Upper lobe of left lung (tissue), 6 donors: ENCODE results near the gene ZFR2. TPM values are rescaled to one million over a fixed set of nuclear protein-coding genes. Genes with fewer than 3 reads are reported as not detected.

ENCODE experiments used
- ATAC-seq, 2 donors: fragments of 200-7000 bp; cut with Tn5 transposase; one replicate each; pipeline ENCODE4 v1.9.1; 2022; ENCODE audit warnings: mild to moderate bottlenecking in 2 of 2, moderate library complexity in 2 of 2; ENCODE audit not compliant: low FRiP score in 2 of 2
- DNase-seq, 2 donors: peaks; one replicate each; pipeline ENCODE4 v3.0.0-alpha.2; 2019 to 2020
- H3K27ac ChIP-seq, 4 donors: fragments of 200-600 bp; sonication (generic); one replicate each; pipeline ENCODE4 v1.5.1; 2016 to 2019
- H3K27me3 ChIP-seq, 4 donors: fragments of 200-600 bp; sonication (generic); one replicate each; pipeline ENCODE4 v1.5.1; 2017 to 2019
- H3K36me3 ChIP-seq, 4 donors: fragments of 200-600 bp; sonication (generic); one replicate each; pipeline ENCODE4 v1.5.1; 2016 to 2019
- H3K4me1 ChIP-seq, 4 donors: fragments of 200-600 bp; sonication (generic); one replicate each; pipeline ENCODE4 v1.5.1; 2018 to 2019
- H3K4me3 ChIP-seq, 4 donors: fragments of 200-600 bp; sonication (generic); one replicate each; pipeline ENCODE4 v1.5.1; 2017 to 2019; ENCODE audit warnings: mild to moderate bottlenecking in 2 of 4, moderate library complexity in 1 of 4
- H3K9me3 ChIP-seq, 4 donors: fragments of 200-600 bp; sonication (generic); one replicate each; pipeline ENCODE4 v1.5.1; 2018 to 2019
- CTCF ChIP-seq, 6 experiments: fragments of 450-650 bp in 4 of 6; fragments of 200-600 bp in 2 of 6; sonication (generic) in 2 of 6; IDR thresholded peaks; one replicate each; pipeline ENCODE4 v1.5.1; 2016 to 2019; ENCODE audit warnings: antibody characterized with exemption in 6 of 6
- EP300 ChIP-seq, 4 donors: sonication (generic); formaldehyde crosslinking; IDR thresholded peaks; one replicate each; pipeline ENCODE4 v1.5.1; 2017; ENCODE audit warnings: antibody characterized with exemption in 4 of 4, control low read depth in 2 of 4
- POLR2A ChIP-seq, 4 donors: fragments of 450-650 bp; IDR thresholded peaks; one replicate each; pipeline ENCODE4 v1.5.1; 2016 to 2017; ENCODE audit warnings: antibody characterized with exemption in 4 of 4, mild to moderate bottlenecking in 2 of 4
- POLR2AphosphoS5 ChIP-seq, 2 donors: sonication (generic); formaldehyde crosslinking; IDR thresholded peaks; one replicate each; pipeline ENCODE4 v1.5.1; 2017; ENCODE audit warnings: antibody characterized with exemption in 2 of 2
- WGBS, 2 donors: methylation state at CpG; one replicate each; pipeline ENCODE4 v1.1.5; 2017 to 2018; 5-methylcytosine and 5-hydroxymethylcytosine counted together
- total RNA-seq, 6 donors: library from RNA; depleted of rRNA in 4 of 6; stranded (reverse); fragments of >200 nt in 4 of 6; gene quantifications; one replicate each; pipeline versions ENCODE4 v1.1.0 to v1.2.1, GENCODE V29; 2016 to 2021
- donor health status: DM: no; HTN: no; CAD: no; lungs with moderate emphysema.
- donor health status: DM: no; HTN: yes; CAD: no; lungs with severe emphysema.

The ZFR2 gene
- total RNA-seq, 6 donors from 2014 or later: 0.11 to 4.2 (median 0.30) TPM; not detected in 3

GRCh38 chr19:3770136-3770999 lies 98.5 kb downstream of the ZFR2 start:
- ATAC-seq (peak in 1 of 2 donors; percentile 17), DNase-seq (peak in 1 of 2 donors; percentile 85)
- peaks cover 0 to 12% (median 0%) of the 10 kb centered on the region in 4 donors for H3K4me1 ChIP-seq
- WGBS, 2 donors: 89 to 90% methylated on average over 12 to 18 of the region's 53 CpGs
- TF ChIP-seq EP300 (IDR thresholded peaks at IDR 0.05): no peak
- no peak for TF ChIP-seq POLR2AphosphoS5 (IDR thresholded peaks at IDR 0.05)
- no peak for TF ChIP-seq CTCF (IDR thresholded peaks at IDR 0.05)
- no peak for TF ChIP-seq POLR2A (IDR thresholded peaks at IDR 0.05)
- H3K27ac ChIP-seq: no peak overlapping the region
- H3K4me3 ChIP-seq: no peak overlapping the region
- peaks cover 11 to 46% (median 35%) of the 10 kb centered on the region in 4 donors for H3K36me3 ChIP-seq
- H3K9me3 ChIP-seq: no peaks in the 10 kb centered on the region
- no peaks in the 10 kb centered on the region for H3K27me3 ChIP-seq

- Histone ChIP-seq H3K27me3 (no peaks in the 10 kb centered on the region), H3K9me3 (no peaks in the 10 kb centered on the region), H3K4me1 (peaks cover 0 to 12% (median 0%) of the 10 kb centered on the region in 4 donors), H3K27ac (no peak overlapping the region), H3K4me3 (no peak overlapping the region), H3K36me3 (peaks cover 11 to 52% (median 39%) of the 10 kb centered on the region in 4 donors)
- no peak for TF ChIP-seq EP300 (IDR thresholded peaks at IDR 0.05)
- TF ChIP-seq POLR2A (IDR thresholded peaks at IDR 0.05): no peak
- TF ChIP-seq POLR2AphosphoS5 (IDR thresholded peaks at IDR 0.05): no peak
- TF ChIP-seq CTCF (IDR thresholded peaks at IDR 0.05): no peak
- ATAC-seq (no peak), DNase-seq (peak in 1 of 2 donors; percentile 78)
- WGBS, 2 donors: 92% methylated on average over 12 of the region's 17 CpGs; no CpG with 5 or more reads in 1 of the 2 donors
Observed at GRCh38 chr19:3769494-3769893, 99.3 kb downstream of the ZFR2 start.

GRCh38 chr19:3768748-3769099 lies 100.1 kb downstream of the ZFR2 start:
- WGBS, 2 donors: 90% methylated on average over 7 of the region's 7 CpGs
- Histone ChIP-seq H3K4me3 (no peak overlapping the region), H3K9me3 (no peaks in the 10 kb centered on the region), H3K4me1 (peaks cover 0 to 18% (median 4%) of the 10 kb centered on the region in 4 donors), H3K27ac (no peak overlapping the region), H3K36me3 (peaks cover 11 to 52% (median 39%) of the 10 kb centered on the region in 4 donors), H3K27me3 (no peaks in the 10 kb centered on the region)
- ATAC-seq (no peak), DNase-seq (no peak)
- TF ChIP-seq POLR2A (IDR thresholded peaks at IDR 0.05) (no peak), POLR2AphosphoS5 (IDR thresholded peaks at IDR 0.05) (no peak), CTCF (IDR thresholded peaks at IDR 0.05) (no peak), EP300 (IDR thresholded peaks at IDR 0.05) (no peak)

GRCh38 chr19:3768015-3768747 lies 100.7 kb downstream of the ZFR2 start:
- no peak overlapping the region for H3K27ac ChIP-seq
- 83 to 89% methylated on average over 8 to 24 of the region's 25 CpGs for WGBS, 2 donors

More at GRCh38 chr19:3768015-3768747, 100.7 kb downstream of the ZFR2 start:
- no peak overlapping the region for H3K4me3 ChIP-seq
- TF ChIP-seq POLR2A (IDR thresholded peaks at IDR 0.05) (no peak), POLR2AphosphoS5 (IDR thresholded peaks at IDR 0.05) (no peak), EP300 (IDR thresholded peaks at IDR 0.05) (no peak), CTCF (IDR thresholded peaks at IDR 0.05) (no peak)
- peaks cover 5 to 24% (median 10%) of the 10 kb centered on the region in 4 donors for H3K4me1 ChIP-seq
- DNase-seq (peak in 1 of 2 donors; percentile 74), ATAC-seq (peak in 1 of 2 donors; percentile 7)
- no peaks in the 10 kb centered on the region for H3K27me3 ChIP-seq
- no peaks in the 10 kb centered on the region for H3K9me3 ChIP-seq
- peaks cover 11 to 52% (median 39%) of the 10 kb centered on the region in 4 donors for H3K36me3 ChIP-seq
